Caco-2 (cell line): ENCODE data around the gene F10. TPM values are rescaled to one million over a fixed set of nuclear protein-coding genes. Genes with fewer than 3 reads are reported as not detected.

Source experiments
- BruUV-seq: library from RNA; stranded (reverse); fragments of 400-500 nt; replicated peaks from 2 replicates; lab custom pipeline; 2021; lab: Mats Ljungman, UMichigan
- CTCF ChIA-PET: fragments of 300-600 bp; sonication (Branson Sonifier 250); formaldehyde crosslinking; loops from one replicate; lab custom pipeline; 2022; ENCODE audit warnings: antibody characterized with exemption; lab: Charles Lee
- POLR2A ChIA-PET: fragments of 300-600 bp; sonication (Branson Sonifier 250); formaldehyde crosslinking; loops from one replicate; lab custom pipeline; 2022; ENCODE audit warnings: antibody characterized with exemption; lab: Charles Lee
- DNase-seq, 2 experiments: peaks; one replicate each; pipeline versions ENCODE4 v3.0.0 to v3.0.0-alpha.2; 2020 to 2022
- H3K27me3 ChIP-seq: replicated peaks from 2 replicates; pipeline ENCODE4 v1.6.0; 2011; ENCODE audit warnings: low read length; ENCODE audit not compliant: control insufficient read depth, insufficient read depth
- H3K36me3 ChIP-seq: 2 replicates; pipeline ENCODE4 v1.5.1; 2011; ENCODE audit warnings: low read length; ENCODE audit not compliant: control insufficient read depth, insufficient read depth
- H3K4me1 ChIP-seq: fragments of 250-450 bp; sonication (Bioruptor Pico); 2 replicates; pipeline ENCODE4 v1.5.1; 2020; ENCODE audit warnings: mild to moderate bottlenecking
- H3K4me3 ChIP-seq: 2 replicates; pipeline ENCODE4 v1.5.1; 2011; ENCODE audit warnings: low read depth, mild to moderate bottlenecking, control low read depth, low read length
- H3K9me3 ChIP-seq: fragments of 250-450 bp; sonication (Bioruptor Pico); 2 replicates; pipeline ENCODE4 v1.5.1; 2020; ENCODE audit warnings: mild to moderate bottlenecking, moderate library complexity
- H3K27ac Mint-ChIP-seq: one replicate; pipeline ENCODE4 v1.8.0; 2022; ENCODE audit warnings: mixed read lengths; ENCODE audit not compliant: unreplicated experiment
- H3K27me3 Mint-ChIP-seq: one replicate; pipeline ENCODE4 v1.8.0; 2022; ENCODE audit warnings: mixed read lengths; ENCODE audit not compliant: insufficient read depth, unreplicated experiment
- H3K36me3 Mint-ChIP-seq: one replicate; pipeline ENCODE4 v1.8.0; 2022; ENCODE audit warnings: mild to moderate bottlenecking, mixed read lengths; ENCODE audit not compliant: insufficient read depth, unreplicated experiment
- H3K4me1 Mint-ChIP-seq: one replicate; pipeline ENCODE4 v1.8.0; 2022; ENCODE audit warnings: low read depth, mixed read lengths; ENCODE audit not compliant: unreplicated experiment
- H3K4me3 Mint-ChIP-seq: one replicate; pipeline ENCODE4 v1.8.0; 2022; ENCODE audit warnings: mild to moderate bottlenecking, moderate library complexity, mixed read lengths; ENCODE audit not compliant: unreplicated experiment
- H3K9me3 Mint-ChIP-seq: one replicate; pipeline ENCODE4 v1.8.0; 2022; ENCODE audit warnings: mixed read lengths; ENCODE audit not compliant: unreplicated experiment
- intact Hi-C: fragments of 100-400 bp; cut with micrococcal nuclease; formaldehyde crosslinking; loops from one replicate; pipeline ENCODE4 v1.10.0; 2022; ENCODE audit not compliant: unreplicated experiment
- total RNA-seq: library from RNA; stranded (reverse); gene quantifications from 2 replicates; pipeline ENCODE4 v1.2.3, GENCODE V29; 2022
- TF ChIP-seq, protein P1 (sequence below), 2 experiments: fragments of 200-600 bp in 1 of 2; IDR thresholded peaks; 1 replicate in 1 of 2; 2 replicates in 1 of 2; pipeline versions ENCODE4 v1.5.1 to v1.8.0; 2011 to 2022; ENCODE audit warnings: antibody characterized with exemption in 1 of 2, control low read depth in 1 of 2, inconsistent platforms in 1 of 2, low read depth in 1 of 2, low read length in 1 of 2, mild to moderate bottlenecking in 1 of 2, moderate library complexity in 1 of 2; ENCODE audit not compliant: insufficient read depth in 1 of 2, severe bottlenecking in 1 of 2, unreplicated experiment in 1 of 2

The F10 gene
- total RNA-seq, 1 experiment from 2014 or later = 34.3 TPM

DNA sequence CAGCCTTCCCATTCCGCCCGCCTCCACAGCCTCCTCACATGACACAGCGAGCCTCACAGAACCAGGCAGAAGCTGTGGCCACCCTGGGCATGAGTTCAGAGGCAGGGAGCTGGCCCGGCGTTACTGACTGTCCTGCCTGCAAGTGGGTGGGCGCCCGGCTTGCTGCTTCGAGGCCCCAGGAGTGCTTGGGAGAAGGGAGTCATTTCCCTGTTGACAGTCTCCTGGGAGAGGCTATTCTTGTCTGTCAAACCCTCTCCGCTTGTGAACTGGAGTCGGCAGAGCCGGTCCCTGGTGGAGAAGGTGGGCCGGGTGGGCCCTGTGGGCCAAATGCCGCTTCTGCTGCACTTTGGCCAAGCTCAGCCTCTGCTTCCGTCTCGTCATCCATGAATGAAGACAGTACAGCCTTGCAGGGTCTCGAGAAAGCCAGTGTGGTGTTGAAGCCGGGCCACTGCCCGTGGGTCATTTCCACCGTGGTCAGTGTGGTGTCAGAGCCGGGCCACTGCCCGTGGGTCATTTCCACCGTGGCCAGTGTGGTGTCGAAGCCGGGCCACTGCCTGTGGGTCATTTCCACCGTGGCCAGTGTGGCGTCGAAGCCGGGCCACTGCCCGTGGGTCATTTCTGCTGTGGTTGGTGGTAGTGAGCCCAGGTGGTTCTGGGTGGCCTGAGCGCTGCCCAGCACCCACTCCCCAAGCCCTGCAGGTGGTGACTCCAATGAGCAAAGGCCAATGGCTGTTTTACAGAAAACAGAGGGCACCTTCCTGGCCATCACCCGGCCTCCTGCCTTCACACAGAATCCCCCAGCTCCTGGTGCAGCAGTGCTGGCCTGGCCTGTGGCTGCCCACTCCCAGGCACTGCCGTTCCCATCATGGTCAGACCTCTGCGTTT is 30.5 kb upstream of the F10 start:
- no peak for DNase-seq
- no peaks in the 10 kb centered on the region for H3K4me1 ChIP-seq
- TF ChIP-seq, protein P1, sequence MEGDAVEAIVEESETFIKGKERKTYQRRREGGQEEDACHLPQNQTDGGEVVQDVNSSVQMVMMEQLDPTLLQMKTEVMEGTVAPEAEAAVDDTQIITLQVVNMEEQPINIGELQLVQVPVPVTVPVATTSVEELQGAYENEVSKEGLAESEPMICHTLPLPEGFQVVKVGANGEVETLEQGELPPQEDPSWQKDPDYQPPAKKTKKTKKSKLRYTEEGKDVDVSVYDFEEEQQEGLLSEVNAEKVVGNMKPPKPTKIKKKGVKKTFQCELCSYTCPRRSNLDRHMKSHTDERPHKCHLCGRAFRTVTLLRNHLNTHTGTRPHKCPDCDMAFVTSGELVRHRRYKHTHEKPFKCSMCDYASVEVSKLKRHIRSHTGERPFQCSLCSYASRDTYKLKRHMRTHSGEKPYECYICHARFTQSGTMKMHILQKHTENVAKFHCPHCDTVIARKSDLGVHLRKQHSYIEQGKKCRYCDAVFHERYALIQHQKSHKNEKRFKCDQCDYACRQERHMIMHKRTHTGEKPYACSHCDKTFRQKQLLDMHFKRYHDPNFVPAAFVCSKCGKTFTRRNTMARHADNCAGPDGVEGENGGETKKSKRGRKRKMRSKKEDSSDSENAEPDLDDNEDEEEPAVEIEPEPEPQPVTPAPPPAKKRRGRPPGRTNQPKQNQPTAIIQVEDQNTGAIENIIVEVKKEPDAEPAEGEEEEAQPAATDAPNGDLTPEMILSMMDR (IDR thresholded peaks at IDR 0.05; ENCODE audit: insufficient read depth in 1 of 2, low read depth in 1 of 2, low read length in 1 of 2, severe bottlenecking in 1 of 2, unreplicated experiment in 1 of 2) = no peak
- CTCF ChIA-PET = no interaction called here
- no peak overlapping the region for H3K4me3 ChIP-seq
- Mint-ChIP-seq H3K27me3 (no peaks in the 10 kb centered on the region), H3K27ac (no peak overlapping the region), H3K4me3 (no peak overlapping the region), H3K36me3 (no peaks in the 10 kb centered on the region), H3K9me3 (no peaks in the 10 kb centered on the region), H3K4me1 (no peaks in the 10 kb centered on the region)
- BruUV-seq = no TSS peak
- H3K27me3 ChIP-seq = no peaks in the 10 kb centered on the region
- no peaks in the 10 kb centered on the region for H3K36me3 ChIP-seq
- POLR2A ChIA-PET = no interaction called here
- intact Hi-C loops = no loop called here
- H3K9me3 ChIP-seq = no peaks in the 10 kb centered on the region

DNA sequence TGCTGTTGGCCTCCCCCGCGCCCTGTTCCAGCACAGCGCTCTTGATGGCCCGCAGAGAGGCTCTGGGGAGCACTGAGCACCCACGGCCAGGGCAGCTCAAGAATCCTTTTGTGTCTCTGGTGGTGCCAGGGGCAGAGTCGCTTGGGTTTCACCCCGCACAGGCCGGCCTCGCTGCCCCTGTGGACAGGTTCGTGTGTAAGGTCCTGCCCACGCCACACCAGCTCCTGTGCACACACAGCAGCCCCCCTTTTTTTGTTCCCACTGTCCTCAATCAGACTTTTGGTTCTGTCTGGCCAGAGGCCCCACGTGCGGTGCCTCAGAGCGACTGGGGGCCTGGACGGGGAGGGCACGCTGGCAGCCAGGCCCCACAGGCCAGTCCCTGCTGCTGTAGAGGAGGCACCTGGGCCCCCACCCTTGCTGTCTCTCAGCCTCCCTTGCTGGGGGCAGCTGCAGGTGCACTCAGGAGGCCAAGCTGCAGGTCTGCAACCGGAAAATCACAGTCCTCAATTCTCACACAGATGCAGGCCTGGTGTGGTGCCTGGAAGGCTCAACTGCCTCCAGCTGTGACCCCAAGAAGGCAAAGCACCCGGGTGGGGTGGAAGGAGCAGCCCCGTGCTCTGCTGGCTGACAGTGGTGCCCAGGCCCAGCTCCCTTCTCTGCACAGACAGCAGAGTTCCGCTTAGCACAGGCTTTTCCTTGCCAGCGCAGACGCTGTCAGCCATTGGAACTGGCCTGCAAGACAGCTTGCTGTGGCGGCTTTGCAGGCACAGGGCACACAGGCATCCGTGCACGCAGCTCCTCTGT is 29.6 kb upstream of the F10 start:
- Mint-ChIP-seq H3K4me1 (no peaks in the 10 kb centered on the region), H3K27ac (no peak overlapping the region), H3K9me3 (no peaks in the 10 kb centered on the region), H3K36me3 (no peaks in the 10 kb centered on the region), H3K27me3 (no peaks in the 10 kb centered on the region), H3K4me3 (no peak overlapping the region)
- intact Hi-C loops = no loop called here
- DNase-seq = no peak
- POLR2A ChIA-PET = no interaction called here
- Histone ChIP-seq H3K36me3 (no peaks in the 10 kb centered on the region), H3K27me3 (no peaks in the 10 kb centered on the region), H3K9me3 (no peaks in the 10 kb centered on the region), H3K4me1 (no peaks in the 10 kb centered on the region), H3K4me3 (no peak overlapping the region)
- no TSS peak for BruUV-seq
- TF ChIP-seq, protein P1 (IDR thresholded peaks at IDR 0.05; ENCODE audit: insufficient read depth in 1 of 2, low read depth in 1 of 2, low read length in 1 of 2, severe bottlenecking in 1 of 2, unreplicated experiment in 1 of 2) = no peak
- CTCF ChIA-PET = no interaction called here

DNA sequence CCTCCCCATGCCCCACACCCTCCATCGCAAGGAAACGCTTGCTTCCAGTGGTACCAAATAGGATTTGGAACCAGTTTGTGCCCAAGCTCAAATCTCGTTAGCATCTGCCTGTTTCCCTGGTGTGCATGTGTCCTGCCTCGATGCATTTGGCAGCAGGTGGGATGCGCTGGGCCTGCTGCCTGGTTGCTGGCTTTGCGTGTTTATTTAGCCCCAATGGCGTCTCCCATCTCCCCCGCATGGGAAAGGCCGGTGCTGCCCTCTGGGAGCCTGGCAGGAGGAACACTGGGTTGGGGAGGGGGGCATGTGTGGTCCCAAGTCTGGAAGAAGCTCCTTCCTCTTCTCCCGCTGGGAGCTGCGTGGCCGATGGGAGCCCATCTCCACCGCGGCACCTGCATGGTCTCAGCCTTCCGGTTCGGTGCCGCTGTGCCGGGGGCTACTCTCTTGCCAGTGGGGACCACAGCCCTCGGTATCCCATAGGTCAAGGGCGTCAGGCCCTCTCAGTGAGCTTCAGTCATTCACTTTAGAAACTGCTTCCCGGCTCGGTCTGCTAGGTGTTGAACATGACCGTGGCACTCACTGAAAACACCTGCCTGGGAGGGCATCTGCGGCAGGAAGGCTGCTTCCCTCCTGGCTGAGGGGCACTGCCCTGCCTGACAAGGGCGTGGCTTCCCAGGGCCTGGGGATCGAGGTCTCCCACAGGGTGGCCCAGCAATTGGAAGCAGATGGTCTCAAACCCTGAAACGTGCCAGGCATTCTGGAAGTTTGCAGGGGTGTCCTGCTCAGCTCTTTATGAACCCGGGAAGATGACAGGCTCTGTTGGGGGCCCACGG is 28.8 kb upstream of the F10 start:
- no peaks in the 10 kb centered on the region for H3K4me1 ChIP-seq
- ChIA-PET CTCF (no interaction called here), POLR2A (no interaction called here)
- intact Hi-C loops = no loop called here
- no peaks in the 10 kb centered on the region for H3K9me3 ChIP-seq
- no peaks in the 10 kb centered on the region for H3K27me3 ChIP-seq
- DNase-seq = no peak
- no peak overlapping the region for H3K4me3 ChIP-seq
- Mint-ChIP-seq H3K9me3 (no peaks in the 10 kb centered on the region), H3K27ac (peak overlapping the region; percentile 49), H3K4me3 (no peak overlapping the region), H3K27me3 (no peaks in the 10 kb centered on the region), H3K36me3 (no peaks in the 10 kb centered on the region), H3K4me1 (no peaks in the 10 kb centered on the region)
- no peaks in the 10 kb centered on the region for H3K36me3 ChIP-seq
- BruUV-seq = no TSS peak
- TF ChIP-seq, protein P1 (IDR thresholded peaks at IDR 0.05; ENCODE audit: insufficient read depth in 1 of 2, low read depth in 1 of 2, low read length in 1 of 2, severe bottlenecking in 1 of 2, unreplicated experiment in 1 of 2) = no peak
